LNCaP clone FGC (cell line): ENCODE measurements around the gene TSHZ2.
"Not testable (repeated sequence)": the region's sequence is repeated elsewhere in the genome, so short reads cannot be mapped to it uniquely, and the experiment has no call there.

Experiments used
- DNase-seq: peaks from one replicate; pipeline ENCODE4 v3.0.0-alpha.2; 2011; ENCODE audit warnings: low read depth
- H3K4me3 ChIP-seq: 2 replicates; pipeline ENCODE4 v1.5.1; 2011; ENCODE audit warnings: mild to moderate bottlenecking, low read depth, low read length, control low read depth
- CTCF ChIP-seq: IDR thresholded peaks from 2 replicates; pipeline ENCODE4 v1.5.1; 2012; ENCODE audit warnings: mild to moderate bottlenecking; ENCODE audit not compliant: control insufficient read depth, insufficient read depth; ENCODE audit errors: extremely low read depth

The TSHZ2 gene

DNA sequence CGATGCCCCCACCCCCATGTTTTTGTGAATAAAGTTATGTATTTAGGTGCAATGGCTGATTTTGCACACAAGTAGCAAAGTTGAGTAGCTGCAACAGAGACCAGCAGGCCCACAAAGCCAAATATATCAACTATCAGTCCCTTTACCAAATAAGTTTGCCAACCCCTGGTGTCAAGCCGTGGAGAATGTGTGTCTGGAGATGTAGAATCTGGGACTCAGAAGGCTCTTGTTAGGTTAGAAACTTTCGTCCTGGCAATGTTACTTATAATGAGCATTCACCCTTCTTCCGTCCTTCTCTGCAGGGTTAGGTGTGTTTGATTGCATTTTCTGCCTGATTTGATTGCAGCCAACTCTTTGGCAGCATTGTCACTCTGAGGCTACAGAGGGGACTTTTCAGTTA is 563.7 kb downstream of the TSHZ2 start:
- no peak overlapping the region for H3K4me3 ChIP-seq
- TF ChIP-seq CTCF, result no peak
- DNase-seq, result no peak

GRCh38 chr20:53536382-53536781 is 564.2 kb downstream of the TSHZ2 start:
- not testable (repeated sequence) for H3K4me3 ChIP-seq, DNase-seq

DNA sequence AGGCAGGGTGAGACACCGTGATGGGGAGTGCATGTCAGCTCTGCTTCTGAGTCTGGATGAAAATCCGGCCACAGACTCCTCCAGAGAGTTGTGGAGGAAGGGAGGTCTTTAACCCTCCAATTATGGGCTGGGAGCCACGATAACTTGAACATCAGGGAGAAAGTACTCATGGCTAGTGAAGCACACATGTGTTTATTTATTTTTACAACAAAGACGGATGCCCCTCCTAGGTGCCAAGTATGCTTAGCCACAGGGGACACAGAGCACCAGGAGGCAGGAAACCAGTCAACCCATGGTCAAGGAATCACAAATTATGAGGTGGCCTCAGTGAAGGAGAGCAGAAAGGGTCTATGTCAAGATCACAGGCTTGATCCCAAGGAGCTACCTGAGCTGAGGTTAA is 567.4 kb downstream of the TSHZ2 start:
- no peak overlapping the region for H3K4me3 ChIP-seq
- DNase-seq, result no peak
- TF ChIP-seq CTCF, result no peak
